OCI-M2 (cell line): ENCODE measurements around the gene DIABLO.
"Not testable (repeated sequence)": the region's sequence is repeated elsewhere in the genome, so short reads cannot be mapped to it uniquely, and the experiment has no call there.

Experiments used
- DNase-seq: peaks from one replicate; lab custom pipeline; 2025; ENCODE audit not compliant: unreplicated experiment; lab: John Stamatoyannopoulos, UW

DIABLO gene

GRCh38 chr12:122225683-122226365 is at the start of gene DIABLO:
TSS of gene DIABLO (minus strand) at chr12:122226052. CDS start at chr12:122226014, 38 bp downstream.
- peak; percentile 84 for DNase-seq

DNA sequence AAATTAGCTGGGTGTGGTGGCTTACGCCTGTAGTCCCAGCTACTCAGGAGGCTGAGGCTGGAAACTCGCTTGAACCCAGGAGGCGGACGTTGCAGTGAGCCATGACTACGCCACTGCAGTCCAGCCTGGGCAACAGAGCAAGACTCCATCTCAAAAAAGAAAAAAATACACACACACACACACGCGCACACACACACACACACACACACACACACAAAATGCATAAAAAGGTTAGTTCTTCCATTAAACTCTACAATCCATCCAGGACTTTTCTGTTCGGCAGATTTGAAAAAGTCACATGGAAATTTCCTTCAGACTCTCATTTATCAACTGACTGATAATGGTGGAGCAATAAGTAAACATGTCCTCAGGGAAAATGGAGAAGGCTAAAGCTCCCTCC is 49.6 kb upstream of the DIABLO start:
- no peak for DNase-seq

DNA sequence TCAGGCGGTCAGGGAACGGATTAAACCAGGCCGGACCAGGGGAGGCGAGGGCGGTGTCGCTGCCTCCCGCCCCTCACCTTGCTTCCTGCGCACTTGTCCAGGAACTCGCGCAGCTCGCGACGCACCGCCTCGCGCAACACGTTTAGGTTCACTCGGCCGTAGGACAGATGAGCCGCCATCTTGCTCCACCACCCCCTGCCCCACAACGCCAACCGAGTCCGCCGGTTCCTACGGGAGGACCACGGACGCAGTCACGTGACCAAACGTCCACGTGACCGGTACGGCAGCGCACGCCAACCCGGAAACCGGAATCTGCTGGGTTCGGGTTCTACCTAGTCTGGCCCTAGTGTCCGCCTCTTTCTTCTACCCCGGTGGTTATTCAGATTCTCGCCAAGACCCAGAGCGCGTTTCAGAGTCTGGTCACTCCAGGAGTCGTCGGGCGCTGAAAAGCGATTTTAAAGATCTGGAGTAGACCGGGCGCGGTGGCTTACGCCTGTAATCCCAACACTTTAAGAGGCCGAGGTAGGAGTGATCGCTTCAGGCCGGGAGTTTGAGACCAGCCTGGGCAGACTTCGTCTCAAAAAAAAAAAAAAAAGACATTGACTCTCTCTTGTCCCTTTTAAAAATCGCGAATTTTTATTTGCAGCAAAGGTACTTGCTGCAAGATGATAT is 40.5 kb upstream of the DIABLO start, which contains the start of gene VPS33A:
TSS of gene VPS33A (minus strand) at position 265 of the 672 bp plus-strand sequence. CDS start at position 179, 86 bp downstream.
- peak; percentile 38 for DNase-seq

DNA sequence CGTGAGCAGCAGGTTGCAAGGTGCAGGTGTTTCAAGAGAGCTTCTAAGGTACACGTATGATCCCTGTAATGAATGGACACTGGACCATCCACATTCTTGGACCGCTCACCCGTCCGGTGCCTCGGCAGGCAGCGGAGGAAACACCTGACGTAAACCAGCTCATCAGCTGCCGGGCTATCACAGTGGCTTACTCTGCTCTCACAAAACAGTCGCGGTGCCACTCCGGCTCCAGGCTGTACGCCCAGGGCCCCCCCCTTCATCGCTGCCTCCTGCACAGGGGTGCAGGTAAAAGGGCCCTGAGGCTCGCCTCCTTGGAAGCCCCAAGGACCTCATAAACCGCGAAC is 40.0 kb upstream of the DIABLO start:
- DNase-seq: no peak

DNA sequence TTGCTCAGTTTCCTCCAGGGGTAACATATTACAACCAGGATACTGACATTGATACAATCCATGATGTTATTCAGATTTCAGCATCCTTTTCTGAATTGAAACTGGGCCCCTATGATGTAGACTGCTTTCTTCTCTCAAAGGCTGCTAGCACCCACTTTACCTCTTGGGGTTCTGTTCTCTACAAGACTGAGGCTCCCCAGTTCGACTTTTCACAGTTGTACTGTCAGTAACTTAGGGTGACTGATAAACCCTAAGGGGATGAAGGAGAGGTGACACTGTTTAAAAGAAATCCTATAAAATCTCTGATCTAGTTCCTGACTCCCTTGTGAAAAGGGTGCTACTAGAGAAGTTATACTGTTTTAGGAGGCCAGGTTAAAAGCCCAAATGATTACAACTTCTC is 39.6 kb upstream of the DIABLO start:
- DNase-seq: no peak

DNA sequence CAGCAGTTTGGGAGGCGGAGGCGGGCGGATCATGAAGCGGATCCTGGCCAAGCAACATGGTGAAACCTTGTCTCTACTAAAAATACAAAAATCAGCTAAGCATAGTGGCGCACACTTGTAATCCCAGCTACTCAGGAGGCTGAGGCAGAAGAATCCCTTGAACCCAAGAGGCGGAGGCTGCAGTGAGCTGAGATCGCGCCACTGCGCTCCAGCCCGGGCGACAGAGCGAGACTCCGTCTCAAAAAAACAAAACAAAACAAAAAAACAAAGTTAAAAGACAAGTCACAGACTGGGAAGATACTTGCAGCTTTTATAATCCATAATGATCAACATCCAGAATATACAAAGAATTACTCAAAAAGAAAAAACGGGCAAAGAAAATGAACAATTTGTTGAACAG is 34.9 kb upstream of the DIABLO start:
- not testable (repeated sequence) for DNase-seq

DNA sequence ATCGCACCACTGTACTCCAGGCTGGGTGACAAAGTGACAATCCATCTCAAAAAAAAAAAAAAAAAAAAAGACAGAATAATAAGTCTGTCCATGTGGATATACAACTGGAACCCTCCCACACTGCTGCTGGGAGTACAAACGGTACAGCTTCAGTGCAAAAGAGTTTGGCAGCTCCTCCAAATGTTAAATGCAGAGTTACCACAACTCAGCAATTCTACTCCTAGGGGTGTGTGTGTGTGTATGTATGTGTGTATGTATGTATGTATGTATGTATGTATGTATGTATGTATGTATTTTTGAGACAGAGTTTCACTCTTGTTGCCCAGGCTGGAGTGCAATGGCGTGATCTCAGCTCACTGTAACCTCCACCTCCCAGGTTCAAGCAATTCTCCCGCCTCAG is 33.1 kb upstream of the DIABLO start:
- not testable (repeated sequence) for DNase-seq

- not testable (repeated sequence) for DNase-seq
These were observed 32.6 kb upstream of the DIABLO start for GRCh38 chr12:122258462-122258861.

- DNase-seq: no peak
These were observed 24.7 kb upstream of the DIABLO start for GRCh38 chr12:122250536-122250935.

DNA sequence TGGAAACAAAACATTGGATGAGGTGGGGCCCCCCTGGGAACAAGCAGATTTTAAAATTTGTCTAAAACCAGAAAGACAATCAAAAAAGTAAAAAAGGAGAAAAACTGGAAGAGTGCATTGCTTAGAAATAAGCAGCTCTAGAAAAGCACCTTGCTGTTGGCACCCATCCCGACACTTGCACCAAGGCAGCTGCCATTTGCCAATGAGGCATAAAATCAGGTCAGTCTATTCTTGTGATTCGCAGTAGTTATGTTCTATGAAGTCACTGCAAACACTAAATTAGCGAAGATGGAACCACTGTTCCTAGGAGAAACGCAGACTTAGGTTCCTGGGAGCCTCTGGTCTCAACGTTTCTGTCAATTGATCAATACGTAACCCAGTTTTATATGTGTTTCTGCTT is 24.2 kb upstream of the DIABLO start:
- no peak for DNase-seq

DNA sequence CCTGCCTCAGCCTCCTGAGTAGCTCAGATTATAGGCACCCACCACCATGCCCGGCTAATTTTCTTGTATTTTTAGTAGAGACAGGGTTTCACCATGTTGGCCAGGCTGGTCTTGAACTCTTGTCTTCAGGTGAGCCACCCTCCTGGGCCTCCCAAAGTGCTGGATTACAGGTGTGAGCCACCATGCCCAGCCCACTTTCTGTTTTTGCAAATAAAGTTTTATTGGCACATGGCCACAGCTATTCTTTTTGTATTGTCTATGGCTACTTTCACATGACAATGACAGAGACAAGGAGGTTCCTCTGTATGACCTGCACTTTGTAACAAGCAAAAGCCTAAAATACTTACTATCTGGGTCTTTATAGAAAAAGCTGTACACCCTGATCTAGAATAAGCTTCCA is 19.7 kb upstream of the DIABLO start:
- no peak for DNase-seq

DNA sequence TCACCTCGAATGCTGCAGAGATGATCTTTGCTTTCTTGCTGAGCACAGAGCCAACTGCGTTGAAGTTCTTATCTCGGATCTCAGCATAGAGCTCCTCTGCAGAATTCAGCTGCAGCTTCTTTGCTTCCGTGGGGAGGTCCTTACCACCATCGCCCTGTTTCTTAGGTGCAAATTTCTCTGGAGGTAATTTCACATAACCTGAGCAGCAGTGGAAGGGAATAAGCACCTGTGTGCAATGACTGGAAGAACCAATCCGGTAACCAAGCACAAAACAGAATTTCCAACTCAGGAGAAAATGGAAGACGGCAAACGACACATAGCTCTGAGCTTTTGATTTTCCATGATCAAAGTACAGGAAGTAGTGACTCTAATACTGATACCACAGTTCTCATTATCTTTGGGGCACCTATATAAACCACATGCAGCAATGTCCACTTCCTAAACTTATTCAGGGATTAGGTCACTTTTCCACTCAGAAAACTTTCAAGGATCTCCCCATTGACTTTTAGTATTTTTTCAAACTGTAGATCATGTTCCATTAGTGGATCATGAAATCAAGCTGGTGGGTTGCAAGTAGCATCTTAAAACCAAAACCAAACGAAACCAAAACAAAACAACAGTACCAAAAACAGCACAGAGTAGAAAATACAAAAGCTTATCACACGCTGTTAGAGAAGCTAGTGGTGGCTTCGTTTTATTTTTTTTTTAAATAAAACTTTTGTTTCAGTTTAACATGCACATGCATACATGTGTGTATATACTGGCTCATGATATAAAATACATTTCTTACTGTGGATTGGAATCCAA is 18.9 kb upstream of the DIABLO start:
- DNase-seq: no peak

DNA sequence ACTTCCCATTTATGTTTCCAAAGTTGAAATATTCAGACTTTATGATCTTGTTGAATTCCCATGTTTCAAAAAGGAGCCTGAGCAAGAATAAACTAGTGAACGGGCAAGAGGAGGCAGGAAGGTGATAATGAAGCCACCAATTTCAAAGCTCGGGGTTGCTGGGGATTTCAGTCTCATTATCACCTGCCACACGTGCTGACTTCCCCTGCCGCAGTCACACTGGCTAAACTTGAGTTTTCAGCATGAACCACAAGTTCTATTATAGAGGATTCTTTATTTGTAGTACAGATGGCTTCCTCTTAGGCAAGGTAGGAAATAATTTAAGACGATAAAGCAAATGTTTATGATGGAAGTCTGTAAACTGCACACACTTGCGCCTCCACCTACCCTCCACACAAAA is 18.1 kb upstream of the DIABLO start:
- no peak for DNase-seq

- DNase-seq: no peak
These were observed 13.0 kb upstream of the DIABLO start for GRCh38 chr12:122238861-122239260.

DNA sequence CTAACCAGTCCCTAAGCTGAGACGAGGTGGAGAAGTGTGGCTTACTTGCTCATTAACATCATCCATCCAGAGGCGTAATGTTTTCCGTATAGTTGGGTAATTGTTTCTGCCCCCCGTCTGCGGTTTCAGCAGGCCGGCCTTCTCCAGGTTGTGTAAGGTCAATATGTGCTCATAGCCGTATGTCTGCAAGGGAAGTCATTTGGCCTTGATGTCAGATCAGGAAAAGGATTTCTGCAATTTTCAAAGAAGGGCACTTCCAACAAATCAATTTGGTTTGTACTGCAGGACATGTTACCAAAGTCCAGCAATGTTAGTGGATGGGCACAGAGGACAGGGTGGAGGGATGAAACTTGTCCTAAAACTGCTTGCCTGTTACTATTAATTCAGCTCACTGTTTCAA is 9.9 kb upstream of the DIABLO start:
- DNase-seq: no peak

- DNase-seq: no peak
These were observed 6.8 kb upstream of the DIABLO start for GRCh38 chr12:122232691-122233090.

- DNase-seq: no peak
These were observed 4.9 kb upstream of the DIABLO start for GRCh38 chr12:122230798-122231197.

DNA sequence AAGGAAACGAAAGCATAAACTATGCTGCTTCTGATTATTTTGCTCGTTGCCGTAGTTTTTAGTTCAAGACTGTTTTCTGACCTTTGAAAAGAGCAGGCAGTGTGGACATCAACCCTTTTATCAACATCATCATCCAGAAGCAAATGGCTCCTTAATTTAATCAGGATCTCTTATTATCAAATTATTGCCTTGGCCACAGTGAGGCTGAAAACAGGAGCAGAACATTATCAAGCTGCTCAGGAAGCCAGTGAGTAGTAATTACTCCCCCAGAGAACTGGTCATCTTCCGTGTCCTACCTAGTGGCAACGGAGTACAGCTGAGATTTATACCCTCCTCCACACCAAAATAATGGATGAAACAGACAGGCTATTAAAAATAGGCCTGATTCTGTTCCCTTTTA is 2.2 kb upstream of the DIABLO start:
- no peak for DNase-seq

DNA sequence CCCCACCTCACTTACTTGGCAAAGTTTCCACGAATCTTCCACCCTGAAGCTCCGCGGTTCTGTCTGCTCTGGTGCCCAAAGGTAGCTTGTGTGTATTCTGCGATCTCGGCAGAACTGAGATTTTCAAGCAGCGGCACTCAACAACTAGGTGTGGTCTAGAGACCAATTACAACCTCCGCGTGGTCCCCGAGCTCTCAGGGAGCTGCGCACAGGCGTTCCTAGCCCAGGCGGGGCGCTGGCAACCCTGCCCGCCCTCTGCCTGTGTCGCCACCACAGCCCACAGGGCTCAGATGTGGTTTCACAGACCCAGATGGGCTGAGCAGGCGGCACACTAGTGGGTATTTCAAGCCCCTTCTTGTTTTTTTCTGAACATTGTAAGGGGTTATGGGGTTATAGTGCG is 1.5 kb upstream of the DIABLO start:
- DNase-seq: no peak

DNA sequence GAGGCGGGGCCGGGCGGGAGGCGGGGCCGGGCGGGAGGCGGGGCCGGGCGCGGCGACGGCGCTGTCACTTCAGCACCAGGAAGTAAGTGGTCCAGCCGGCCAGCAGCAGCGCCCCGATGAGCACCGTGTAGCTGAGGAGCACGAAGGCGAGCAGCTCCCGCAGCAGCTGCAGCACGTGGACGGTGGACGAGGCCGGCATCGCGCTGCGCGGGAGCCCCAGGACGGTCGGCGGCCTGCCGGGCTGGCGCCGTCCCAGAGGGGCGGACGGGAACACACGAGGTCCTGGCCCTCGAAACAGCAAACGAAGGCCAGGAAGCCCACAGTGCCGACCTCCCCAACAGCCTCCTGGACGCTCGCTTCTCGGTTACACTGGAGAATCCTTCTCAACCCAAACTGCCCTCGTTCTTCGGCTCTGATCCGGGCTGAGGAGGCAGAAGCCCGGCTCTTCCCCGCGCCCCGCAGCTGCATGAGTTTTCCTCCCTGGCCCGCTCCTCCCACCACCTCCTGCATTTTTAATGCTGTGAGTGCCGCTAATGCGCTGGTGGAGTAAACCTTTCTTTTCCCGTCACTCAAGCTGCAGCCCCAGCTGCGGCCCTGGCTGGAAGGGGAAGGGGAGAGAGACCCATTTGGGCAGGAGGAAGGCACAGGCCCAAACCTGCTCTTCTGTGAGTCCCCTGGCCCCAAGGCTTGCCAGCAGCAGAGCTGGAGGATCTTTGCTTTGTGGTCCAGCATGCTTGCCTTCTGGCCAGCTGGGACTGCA is 694 bp upstream of the DIABLO start:
- DNase-seq: no peak

- DNase-seq: no peak
These were observed 9.4 kb downstream of the DIABLO start for GRCh38 chr12:122216445-122216844.
